ENCODE data around the gene MX2. TPM values are rescaled to one million over a fixed set of nuclear protein-coding genes. Genes with fewer than 3 reads are reported as not detected.

The MX2 gene
- total and polyA plus RNA-seq, 2 experiments from 2014 or later: 5.4 to 9.2 TPM

DNA sequence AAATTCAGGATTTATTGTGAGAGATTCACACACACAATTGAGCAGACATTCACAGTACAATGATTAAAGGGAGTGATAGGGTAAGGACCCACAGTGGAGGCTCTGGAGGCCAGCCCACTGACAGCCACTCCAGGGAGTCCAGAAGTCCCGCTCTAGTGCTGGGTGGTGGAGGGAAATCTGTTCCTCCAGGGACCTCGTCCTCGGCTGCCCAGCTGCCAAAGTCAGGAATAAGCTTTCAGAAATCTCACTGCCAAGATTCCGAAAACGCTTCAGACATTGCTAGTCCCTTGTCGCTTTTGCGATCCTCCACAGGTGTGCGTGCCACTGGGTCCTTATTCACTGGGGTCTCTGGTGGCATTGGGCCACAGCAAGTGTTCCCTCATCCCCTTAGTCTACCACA, 66.5 kb downstream of the MX2 start:
- H3K4me1 Mint-ChIP-seq: peaks cover 12% of the 10 kb centered on the region; the same call in 2 of the 3 replicates
- Histone ChIP-seq H3K4me1 (ENCODE audit: insufficient read depth) (peaks cover 6% of the 10 kb centered on the region; the same call in 1 of the 2 replicates), H3K27ac (ENCODE audit: low read depth) (no peak overlapping the region), H3K4me3 (no peak overlapping the region), H3K36me3 (ENCODE audit: insufficient read depth) (no peaks in the 10 kb centered on the region), H3K79me2 (replicated peaks; ENCODE audit: insufficient read depth) (no peaks in the 10 kb centered on the region), H4K20me1 (replicated peaks; ENCODE audit: insufficient read depth) (no peaks in the 10 kb centered on the region), H2AFZ (no peak overlapping the region), H3K27me3 (ENCODE audit: insufficient read depth) (peaks cover 42% of the 10 kb centered on the region), H3K9me2 (ENCODE audit: insufficient read depth) (0 out of 2 replicates have a peak, but pooled peaks cover 1% of the 10 kb centered on the region), H3F3A (replicated peaks; ENCODE audit: low read depth) (no peaks in the 10 kb centered on the region), H3K4me2 (0 out of 2 replicates have a peak overlapping the region, but pooled peaks have one; percentile 91)
- H3K27me3 Mint-ChIP-seq (ENCODE audit: insufficient read depth, low read depth, poor library complexity): peaks cover 36% of the 10 kb centered on the region
- no peak overlapping the region for H3K4me3 Mint-ChIP-seq
- ATAC-seq: no peak
- H3K27ac Mint-ChIP-seq: no peak overlapping the region
- DNase-seq (ENCODE audit: low spot score): no peak
- H3K36me3 Mint-ChIP-seq (ENCODE audit: low read depth): no peaks in the 10 kb centered on the region
- TF ChIP-seq CREB1 (CRISPR knock-in tag; IDR thresholded peaks at IDR 0.05; ENCODE audit: low read depth): no peak
- TF ChIP-seq, protein P1, sequence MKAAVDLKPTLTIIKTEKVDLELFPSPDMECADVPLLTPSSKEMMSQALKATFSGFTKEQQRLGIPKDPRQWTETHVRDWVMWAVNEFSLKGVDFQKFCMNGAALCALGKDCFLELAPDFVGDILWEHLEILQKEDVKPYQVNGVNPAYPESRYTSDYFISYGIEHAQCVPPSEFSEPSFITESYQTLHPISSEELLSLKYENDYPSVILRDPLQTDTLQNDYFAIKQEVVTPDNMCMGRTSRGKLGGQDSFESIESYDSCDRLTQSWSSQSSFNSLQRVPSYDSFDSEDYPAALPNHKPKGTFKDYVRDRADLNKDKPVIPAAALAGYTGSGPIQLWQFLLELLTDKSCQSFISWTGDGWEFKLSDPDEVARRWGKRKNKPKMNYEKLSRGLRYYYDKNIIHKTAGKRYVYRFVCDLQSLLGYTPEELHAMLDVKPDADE (IDR thresholded peaks at IDR 0.05): no peak
- TF ChIP-seq ZNF331 (CRISPR knock-in tag; IDR thresholded peaks at IDR 0.05; ENCODE audit: low read depth): no peak
- TF ChIP-seq, protein P2, sequence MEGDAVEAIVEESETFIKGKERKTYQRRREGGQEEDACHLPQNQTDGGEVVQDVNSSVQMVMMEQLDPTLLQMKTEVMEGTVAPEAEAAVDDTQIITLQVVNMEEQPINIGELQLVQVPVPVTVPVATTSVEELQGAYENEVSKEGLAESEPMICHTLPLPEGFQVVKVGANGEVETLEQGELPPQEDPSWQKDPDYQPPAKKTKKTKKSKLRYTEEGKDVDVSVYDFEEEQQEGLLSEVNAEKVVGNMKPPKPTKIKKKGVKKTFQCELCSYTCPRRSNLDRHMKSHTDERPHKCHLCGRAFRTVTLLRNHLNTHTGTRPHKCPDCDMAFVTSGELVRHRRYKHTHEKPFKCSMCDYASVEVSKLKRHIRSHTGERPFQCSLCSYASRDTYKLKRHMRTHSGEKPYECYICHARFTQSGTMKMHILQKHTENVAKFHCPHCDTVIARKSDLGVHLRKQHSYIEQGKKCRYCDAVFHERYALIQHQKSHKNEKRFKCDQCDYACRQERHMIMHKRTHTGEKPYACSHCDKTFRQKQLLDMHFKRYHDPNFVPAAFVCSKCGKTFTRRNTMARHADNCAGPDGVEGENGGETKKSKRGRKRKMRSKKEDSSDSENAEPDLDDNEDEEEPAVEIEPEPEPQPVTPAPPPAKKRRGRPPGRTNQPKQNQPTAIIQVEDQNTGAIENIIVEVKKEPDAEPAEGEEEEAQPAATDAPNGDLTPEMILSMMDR (conservative IDR thresholded peaks at IDR 0.05; ENCODE audit: low read depth in 2 of 2): no peak
- TF ChIP-seq STAT1 (IDR thresholded peaks at IDR 0.05; ENCODE audit: unreplicated experiment): no peak
- no peaks in the 10 kb centered on the region; the same call in 2 of the 3 replicates for H3K9me3 Mint-ChIP-seq

DNA sequence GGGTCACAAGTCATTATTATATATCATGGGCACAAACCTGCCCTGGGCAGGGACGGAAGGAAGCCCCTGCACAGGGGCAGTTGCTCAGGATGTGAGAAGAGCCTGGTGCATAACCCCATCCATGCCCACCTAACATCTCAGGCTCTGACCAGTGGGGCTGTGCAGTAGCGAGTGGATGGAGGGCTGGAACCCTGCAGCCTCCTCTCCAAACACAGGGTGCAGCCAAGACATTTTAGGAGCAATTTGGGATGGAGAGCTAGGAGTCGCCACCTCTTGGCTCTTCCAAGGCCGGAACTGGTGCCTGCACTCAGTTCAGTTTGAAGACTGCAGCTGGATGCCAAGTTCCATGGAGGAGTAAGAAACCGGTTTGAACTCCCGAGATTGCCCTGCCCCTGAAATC, 67.0 kb downstream of the MX2 start:
- Histone ChIP-seq H3K4me2 (no peak overlapping the region), H3K27ac (ENCODE audit: low read depth) (no peak overlapping the region), H3K79me2 (replicated peaks; ENCODE audit: insufficient read depth) (no peaks in the 10 kb centered on the region), H3F3A (replicated peaks; ENCODE audit: low read depth) (no peaks in the 10 kb centered on the region), H4K20me1 (replicated peaks; ENCODE audit: insufficient read depth) (no peaks in the 10 kb centered on the region), H2AFZ (no peak overlapping the region), H3K4me1 (ENCODE audit: insufficient read depth) (peaks cover 6% of the 10 kb centered on the region; the same call in 1 of the 2 replicates), H3K36me3 (ENCODE audit: insufficient read depth) (no peaks in the 10 kb centered on the region), H3K4me3 (no peak overlapping the region), H3K27me3 (ENCODE audit: insufficient read depth) (peaks cover 42% of the 10 kb centered on the region), H3K9me2 (ENCODE audit: insufficient read depth) (0 out of 2 replicates have a peak, but pooled peaks cover 3% of the 10 kb centered on the region)
- Mint-ChIP-seq H3K27ac (no peak overlapping the region), H3K36me3 (ENCODE audit: low read depth) (no peaks in the 10 kb centered on the region), H3K4me1 (peaks cover 12% of the 10 kb centered on the region; the same call in 2 of the 3 replicates), H3K4me3 (no peak overlapping the region), H3K27me3 (ENCODE audit: insufficient read depth, low read depth, poor library complexity) (peaks cover 33% of the 10 kb centered on the region), H3K9me3 (no peaks in the 10 kb centered on the region; the same call in 2 of the 3 replicates)
- ATAC-seq (no peak), DNase-seq (ENCODE audit: low spot score) (no peak)
- TF ChIP-seq EZH2phosphoT487 (IDR thresholded peaks at IDR 0.05; ENCODE audit: unreplicated experiment) (no peak), CREB1 (CRISPR knock-in tag; IDR thresholded peaks at IDR 0.05; ENCODE audit: low read depth) (no peak), NANOG (IDR thresholded peaks at IDR 0.05; ENCODE audit: borderline replicate concordance) (no peak), JUNB (IDR thresholded peaks at IDR 0.05; ENCODE audit: unreplicated experiment) (no peak), EZH2 (IDR thresholded peaks at IDR 0.05; ENCODE audit: low read depth, unreplicated experiment) (no peak), ZNF114 (CRISPR knock-in tag; IDR thresholded peaks at IDR 0.05) (no peak)
- TF ChIP-seq, protein P2 (conservative IDR thresholded peaks at IDR 0.05; ENCODE audit: low read depth in 2 of 2): no peak
